HG03565 (cell line): ENCODE data around the gene PACS1.
A peak's percentile ranks its signal among the peaks of the same experiment; 100 is the strongest.
"Not testable (repeated sequence)": the region's sequence is repeated elsewhere in the genome, so short reads cannot be mapped to it uniquely, and the experiment has no call there.

Experiments
- ATAC-seq: cut with Tn5 transposase; IDR thresholded peaks from one replicate; pipeline ENCODE4 v1.9.1; 2021; ENCODE audit warnings: mild to moderate bottlenecking, moderate library complexity; ENCODE audit not compliant: unreplicated experiment

Gene PACS1

DNA sequence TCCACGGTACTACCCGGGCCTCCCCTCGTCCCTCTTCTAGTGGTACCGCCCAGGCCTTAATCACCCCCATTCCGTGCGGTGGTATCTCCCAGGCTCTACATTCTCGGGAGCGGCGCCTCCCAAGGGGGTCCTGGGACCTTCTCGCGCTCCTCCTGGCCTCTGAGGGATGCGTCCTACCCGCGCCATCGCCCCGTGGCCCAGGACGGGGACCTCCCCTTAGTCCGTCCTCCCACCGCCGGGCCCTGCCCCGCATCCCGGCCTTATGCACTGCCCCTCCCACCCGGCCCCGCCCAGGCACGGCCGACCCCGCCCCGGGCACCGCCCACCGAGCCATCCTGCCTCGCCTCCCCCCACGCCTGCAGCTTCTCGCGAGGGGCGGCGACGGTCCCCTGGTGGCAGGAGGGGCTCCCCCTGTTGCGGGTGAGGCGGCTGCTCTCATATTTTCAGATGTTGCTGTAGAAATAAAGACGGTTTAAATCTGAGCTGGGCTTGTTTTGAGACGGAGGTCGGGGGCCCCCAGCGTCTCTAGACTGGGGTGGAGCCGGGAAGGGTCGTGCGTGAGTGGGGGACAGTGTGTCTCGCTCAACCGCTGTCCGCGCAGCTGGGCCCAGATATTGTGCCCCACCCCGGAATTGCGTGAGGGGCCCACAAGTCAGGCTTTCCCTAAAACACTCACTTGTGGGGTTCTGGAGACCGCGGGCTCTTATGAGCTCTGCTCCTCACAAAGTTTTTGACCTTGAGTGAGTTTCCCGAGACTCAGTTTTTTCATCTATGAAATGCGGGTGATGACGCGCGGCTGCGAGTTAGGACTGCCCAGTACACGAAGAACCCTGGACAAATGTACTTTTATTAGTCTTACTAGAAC, 197.5 kb downstream of the PACS1 start:
- ATAC-seq, result no peak

DNA sequence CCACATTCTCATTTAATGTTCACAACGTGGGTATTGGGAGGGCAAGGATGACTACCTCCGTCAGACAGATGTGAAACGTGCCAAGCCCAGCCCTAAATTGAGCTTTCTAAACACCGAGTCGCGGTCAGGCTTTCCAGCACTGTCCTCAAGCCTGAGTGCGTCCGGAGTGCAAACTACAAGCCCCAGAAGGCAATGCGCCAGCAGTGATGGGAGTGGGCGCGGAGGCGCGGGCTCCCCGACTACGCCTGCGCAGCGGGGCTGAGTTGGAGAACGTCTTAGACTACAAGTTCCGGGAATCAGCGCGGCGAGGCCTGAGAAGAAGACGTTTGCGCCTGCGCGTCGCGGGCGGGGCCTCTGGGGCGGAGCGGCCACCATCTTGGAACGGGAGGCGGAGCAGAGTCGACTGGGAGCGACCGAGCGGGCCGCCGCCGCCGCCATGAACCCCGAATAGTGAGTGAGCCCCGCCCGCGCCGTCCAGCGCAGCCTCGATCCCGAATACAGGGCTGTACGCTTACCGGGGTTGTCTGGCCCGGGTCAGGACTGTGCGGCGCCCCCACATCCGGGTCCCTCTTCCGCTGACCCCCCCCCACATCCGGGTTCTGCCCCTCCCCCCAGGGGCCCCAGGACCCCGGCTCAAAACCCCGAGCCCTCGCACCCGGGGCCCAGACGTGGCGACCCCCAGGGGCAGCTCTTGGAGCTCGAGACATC, 198.3 kb downstream of the PACS1 start, which contains the start of gene RAB1B:
RAB1B (plus strand) TSS at position 396 of the 708 bp plus-strand sequence; CDS start at position 437, 41 bp downstream.
- peak; percentile 86 for ATAC-seq

DNA sequence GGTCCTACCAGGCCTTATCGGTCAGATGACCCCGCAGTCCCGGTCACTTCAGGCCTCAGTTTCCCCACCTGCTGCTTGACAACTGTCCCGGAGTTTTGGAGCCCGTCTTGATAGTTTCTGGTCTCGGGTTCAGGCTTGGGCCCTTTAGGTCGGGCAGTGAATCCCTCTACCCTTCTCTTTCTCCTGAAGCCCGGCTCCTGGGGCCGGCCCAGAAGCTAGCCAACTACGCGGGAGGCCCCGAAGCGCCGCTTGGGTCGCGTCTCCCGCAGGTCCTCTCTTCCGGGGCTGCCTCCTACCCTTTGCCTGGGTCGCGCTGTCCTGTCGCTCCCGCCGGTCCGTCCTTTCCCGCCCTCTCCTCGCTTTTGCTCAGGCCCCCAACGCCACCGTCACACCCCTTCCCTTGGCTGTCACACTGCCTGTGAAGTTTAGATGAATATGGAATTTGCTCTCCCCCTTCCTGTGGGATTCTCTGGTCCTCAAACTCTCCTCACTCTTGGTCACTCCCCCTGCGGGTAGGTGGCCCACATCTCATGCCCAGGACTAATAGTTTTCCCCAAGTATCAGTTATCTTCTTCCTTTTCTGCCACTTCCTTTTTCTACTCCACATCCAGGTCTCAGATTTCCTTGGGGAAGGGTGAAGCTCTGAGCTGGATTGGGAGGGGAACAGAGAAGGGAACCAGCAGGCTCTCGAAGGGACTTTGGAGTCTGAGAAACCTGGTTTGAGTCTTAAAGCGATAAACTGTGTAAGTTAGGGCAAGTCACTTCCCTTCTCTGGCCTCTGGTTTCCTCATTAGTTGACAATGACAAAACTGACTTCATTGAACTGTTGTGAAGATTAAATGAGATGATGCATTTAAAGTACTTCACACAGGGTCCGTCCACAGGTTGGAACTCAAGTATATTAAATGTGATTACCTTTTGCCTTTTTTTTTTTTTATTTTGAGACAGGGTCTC, 199.2 kb downstream of the PACS1 start:
- ATAC-seq, result no peak

DNA sequence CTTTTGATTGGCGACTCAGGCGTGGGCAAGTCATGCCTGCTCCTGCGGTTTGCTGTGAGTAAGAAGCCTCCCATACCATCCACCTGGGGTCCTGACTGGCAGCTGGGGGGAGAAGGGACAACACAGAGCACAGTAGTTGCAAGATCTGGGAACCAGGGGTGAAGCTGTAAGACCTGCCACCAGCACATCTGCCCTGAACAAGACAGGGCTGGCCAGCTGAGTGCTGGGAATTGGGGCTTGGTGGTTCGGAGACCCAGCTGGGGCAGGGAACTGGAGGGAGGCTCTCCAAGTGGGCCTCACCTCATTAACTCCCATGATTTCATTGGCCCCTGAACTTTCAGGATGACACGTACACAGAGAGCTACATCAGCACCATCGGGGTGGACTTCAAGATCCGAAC, 201.7 kb downstream of the PACS1 start:
- ATAC-seq, result no peak

DNA sequence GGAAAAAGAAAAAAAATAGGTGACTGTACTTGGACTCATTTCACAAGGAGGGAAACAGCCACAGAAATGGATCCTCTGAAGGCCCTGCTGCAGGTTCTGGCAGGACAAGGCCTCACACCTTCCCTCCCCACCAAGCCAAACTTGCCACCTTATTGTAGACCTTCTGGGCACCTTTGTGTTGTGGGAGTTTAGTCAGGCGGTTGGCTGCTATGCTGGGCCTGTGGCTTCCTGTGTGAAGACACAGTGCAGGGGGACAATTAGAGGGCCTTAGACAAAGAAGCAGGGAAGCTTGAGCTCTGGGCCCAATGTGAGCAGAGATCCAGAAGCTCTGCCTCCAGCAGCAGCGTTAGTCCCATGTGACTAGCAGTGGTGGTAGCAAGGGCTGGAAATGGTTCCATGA, 202.5 kb downstream of the PACS1 start:
- ATAC-seq, result no peak

DNA sequence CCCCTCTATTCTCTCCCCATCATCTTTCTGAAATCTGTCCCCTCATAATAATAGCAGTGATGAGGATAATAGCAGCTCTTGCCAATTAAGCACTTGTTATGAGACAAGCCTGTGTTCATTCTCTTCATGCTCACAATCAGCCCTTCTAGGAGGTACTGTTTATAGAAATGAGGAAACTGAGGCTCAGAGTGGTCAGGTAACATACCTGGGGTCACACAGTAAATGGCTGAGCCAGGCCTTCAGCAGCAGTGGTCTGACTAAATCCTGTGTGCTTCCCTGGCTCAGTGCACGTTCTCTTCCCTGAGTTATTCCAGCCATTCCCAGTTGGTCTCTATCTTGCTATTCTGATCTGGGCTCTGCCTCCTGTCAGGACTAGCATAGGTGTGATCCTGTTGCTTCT, 204.1 kb downstream of the PACS1 start:
- no peak for ATAC-seq

DNA sequence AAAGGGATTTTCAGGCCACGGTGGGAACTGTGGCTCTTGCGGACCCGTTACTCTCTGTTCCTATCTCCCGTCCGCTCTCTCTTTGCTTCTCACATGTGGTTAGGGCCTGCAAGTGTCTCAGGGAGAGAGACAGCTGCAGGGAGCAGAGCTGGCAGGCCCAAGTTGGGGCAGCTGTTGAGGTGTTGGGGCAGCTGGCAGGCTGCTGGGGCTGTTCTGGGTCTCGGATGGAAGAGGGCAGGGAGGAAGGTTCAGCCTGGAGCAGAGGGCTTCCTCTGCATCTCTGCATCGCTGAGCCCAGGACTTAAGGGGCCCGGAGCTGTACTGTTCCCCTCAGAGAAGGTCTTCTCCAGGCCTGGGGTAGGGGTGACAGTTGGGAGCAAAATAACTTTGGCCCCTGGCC, 205.3 kb downstream of the PACS1 start:
- no peak for ATAC-seq

DNA sequence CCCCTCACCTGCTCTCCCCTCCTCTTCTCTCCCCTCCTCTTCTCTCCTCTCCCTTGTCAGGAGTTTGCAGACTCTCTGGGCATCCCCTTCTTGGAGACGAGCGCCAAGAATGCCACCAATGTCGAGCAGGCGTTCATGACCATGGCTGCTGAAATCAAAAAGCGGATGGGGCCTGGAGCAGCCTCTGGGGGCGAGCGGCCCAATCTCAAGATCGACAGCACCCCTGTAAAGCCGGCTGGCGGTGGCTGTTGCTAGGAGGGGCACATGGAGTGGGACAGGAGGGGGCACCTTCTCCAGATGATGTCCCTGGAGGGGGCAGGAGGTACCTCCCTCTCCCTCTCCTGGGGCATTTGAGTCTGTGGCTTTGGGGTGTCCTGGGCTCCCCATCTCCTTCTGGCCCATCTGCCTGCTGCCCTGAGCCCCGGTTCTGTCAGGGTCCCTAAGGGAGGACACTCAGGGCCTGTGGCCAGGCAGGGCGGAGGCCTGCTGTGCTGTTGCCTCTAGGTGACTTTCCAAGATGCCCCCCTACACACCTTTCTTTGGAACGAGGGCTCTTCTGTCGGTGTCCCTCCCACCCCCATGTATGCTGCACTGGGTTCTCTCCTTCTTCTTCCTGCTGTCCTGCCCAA, 206.0 kb downstream of the PACS1 start:
- ATAC-seq, result no peak

DNA sequence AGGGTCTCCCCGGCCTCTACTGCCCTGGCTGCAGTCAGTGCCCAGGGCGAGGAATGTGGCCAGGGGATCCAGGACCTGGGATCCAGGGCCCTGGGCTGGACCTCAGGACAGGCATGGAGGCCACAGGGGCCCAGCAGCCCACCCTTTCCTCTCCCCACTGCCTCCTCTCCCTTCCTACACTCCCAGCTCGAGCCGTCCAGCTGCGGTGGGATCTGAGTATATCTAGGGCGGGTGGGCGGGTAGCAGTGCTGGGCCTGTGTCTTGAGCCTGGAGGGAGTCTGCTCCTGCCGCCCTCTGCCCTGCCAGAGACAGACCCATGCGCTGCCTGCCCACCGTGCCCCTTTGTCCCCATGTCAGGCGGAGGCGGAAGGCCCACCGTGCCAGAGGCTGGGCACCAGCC, 206.5 kb downstream of the PACS1 start:
- not testable (repeated sequence) for ATAC-seq

DNA sequence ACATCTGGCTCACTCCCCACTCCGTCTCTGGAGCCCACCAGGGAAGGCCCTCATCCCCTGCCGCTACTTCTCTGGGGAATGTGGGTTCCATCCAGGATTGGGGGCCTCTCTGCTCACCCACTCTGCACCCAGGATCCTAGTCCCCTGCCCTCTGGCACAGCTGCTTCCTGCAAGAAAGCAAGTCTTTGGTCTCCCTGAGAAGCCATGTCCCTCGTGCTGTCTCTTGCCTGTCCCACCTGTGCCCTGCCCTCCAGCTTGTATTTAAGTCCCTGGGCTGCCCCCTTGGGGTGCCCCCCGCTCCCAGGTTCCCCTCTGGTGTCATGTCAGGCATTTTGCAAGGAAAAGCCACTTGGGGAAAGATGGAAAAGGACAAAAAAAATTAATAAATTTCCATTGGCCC, 207.0 kb downstream of the PACS1 start:
- ATAC-seq, result not testable (repeated sequence)

DNA sequence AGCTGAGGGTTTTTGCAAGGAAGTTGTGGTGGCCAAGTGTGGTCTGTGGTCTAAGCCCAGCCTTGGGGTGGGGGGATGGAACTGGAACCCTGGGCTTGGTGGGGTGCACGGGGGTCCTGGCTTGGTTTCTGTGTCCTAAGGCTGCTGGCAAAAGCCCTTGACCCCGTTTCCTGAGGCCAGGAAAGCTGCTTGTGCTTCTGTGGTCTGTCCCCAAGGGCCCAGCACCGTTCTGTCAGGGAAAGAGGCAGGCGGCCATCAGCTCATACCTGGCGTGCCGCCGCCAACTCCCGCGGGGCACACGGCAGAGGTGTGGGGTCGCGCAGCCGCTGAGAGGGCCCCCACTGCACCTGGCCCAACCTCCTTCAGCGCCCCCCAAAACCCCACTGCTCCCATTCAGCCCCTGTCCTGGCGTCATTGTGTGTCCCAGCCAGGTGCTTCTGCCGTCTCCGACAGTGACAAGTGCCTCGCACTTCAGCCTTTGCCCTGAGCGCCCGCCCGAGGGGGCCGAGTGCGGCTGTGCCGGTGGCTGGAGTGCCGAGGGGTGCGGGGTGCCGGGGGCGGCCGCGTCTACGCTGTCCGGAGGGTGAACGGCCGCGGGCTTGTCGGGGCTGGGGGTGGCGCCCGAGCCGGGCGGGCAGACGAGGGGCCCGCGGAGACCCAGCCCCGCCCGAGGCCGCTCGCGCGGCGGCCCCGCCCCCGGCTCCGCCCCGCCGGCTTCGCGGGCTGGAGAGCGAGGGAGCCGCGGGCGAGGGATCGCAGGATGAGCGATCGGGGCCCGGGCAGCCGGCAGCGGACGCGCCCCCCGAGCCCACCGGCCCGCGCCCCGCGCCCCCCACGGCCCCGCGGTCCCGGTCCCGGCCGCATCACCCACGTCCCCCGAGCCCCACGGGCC, 207.6 kb downstream of the PACS1 start, which contains the start of gene CNIH2:
CNIH2 (plus strand) TSS at position 705 of the 892 bp plus-strand sequence. CDS start 282 bp downstream, outside the sequence.
- ATAC-seq, result no peak

DNA sequence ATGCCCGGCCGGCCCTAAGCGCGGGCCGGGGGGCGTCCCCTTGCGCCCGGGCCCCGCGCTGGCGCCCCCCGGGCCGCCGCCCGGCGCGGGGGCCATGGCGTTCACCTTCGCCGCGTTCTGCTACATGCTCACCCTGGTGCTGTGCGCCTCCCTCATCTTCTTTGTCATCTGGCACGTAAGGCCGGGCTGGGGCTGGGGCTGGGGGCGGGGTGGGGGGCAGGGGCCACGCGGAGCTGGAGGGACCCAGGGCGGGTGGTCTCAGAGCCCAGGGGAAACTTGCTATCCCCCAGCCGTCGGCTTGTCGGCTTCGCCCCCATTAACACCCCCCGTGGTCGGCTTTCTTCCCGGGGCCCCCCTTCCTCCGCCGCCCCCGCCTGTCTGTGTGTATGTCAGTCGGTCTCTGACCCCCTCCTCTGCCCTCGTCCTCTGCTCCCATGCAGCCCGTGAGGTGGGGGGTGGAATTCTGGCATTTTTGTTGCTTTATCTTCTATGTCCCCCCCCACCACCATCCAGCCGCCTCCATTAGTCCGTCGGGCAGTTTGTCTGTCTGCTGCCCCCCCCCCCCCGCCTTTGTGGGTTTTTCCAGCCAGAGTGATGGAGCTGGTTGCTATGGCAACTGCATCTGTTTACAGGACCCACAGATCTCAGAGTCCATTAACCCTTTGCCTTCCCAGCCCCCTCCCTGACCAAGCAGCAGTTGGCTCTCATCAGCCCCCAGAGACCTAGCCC, 208.5 kb downstream of the PACS1 start:
- no peak for ATAC-seq

DNA sequence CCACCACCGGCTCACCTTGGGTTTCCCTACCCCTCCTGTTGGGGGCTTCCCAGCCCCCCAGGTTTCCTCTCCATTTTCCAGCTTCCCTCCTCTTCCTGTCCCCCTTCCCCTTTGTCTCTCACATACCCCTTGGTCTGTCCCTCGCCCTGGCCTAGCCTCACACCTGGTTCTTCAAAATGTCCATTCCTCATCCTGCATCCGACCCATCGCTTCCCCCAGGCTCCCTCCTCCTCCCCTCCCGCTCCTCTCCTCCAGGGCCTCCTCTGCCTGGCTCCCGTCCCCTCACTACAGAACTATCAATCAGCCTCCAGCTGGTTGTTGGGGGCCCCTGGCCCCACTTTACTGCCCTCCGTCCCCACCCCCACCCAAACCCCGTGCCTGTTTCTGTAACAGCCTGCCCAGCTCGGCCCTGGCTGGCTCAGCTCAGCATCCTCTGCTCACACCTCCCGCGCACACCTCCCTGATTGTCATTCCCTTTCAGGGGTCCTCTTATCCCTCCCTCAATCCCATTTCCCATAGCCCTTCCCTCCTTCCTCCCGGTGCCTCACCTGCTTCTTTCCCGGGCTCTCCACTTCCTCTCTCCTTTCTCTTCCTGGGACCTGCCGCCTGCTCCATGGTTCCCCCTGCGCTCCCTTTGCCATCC, 209.1 kb downstream of the PACS1 start:
- ATAC-seq, result no peak

DNA sequence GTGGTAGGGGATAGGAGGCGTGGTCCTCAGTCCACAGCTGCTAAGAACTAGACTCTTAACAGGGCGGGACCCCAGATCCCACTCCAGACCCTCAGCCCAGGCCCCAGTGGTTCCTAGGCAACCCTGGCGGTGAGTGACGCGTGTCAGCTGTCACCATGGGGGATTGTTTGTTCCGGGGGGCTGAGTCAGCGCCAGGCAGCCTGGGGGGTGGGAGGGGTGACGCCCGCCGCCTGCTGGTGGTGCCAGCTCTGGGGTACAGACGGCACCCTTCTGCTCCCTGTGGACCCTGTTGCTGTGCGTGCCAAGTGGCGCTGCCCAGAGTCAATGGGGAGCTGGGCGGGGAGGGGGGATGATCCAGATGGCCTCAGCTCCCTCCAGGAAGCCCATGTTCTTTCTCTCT, 210.4 kb downstream of the PACS1 start:
- no peak for ATAC-seq

DNA sequence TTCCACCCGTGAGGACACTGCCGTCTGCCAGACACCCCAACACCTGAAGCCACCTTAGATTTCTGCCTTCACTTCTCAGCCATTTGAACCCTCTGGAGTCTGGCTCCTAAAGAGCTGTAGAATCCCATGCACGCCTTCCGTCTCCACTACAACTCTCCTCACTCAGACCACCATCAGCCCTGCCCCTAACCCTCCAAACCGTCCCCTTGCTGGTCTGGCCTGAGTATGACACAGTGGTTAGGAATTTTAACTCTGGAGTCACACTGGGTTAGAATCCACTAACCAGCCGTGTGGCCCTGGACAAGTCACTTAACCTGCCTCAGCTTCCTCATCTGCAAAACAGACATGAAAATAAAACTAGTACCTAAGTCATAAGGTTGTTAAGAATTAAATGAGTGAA, 210.9 kb downstream of the PACS1 start:
- no peak for ATAC-seq

DNA sequence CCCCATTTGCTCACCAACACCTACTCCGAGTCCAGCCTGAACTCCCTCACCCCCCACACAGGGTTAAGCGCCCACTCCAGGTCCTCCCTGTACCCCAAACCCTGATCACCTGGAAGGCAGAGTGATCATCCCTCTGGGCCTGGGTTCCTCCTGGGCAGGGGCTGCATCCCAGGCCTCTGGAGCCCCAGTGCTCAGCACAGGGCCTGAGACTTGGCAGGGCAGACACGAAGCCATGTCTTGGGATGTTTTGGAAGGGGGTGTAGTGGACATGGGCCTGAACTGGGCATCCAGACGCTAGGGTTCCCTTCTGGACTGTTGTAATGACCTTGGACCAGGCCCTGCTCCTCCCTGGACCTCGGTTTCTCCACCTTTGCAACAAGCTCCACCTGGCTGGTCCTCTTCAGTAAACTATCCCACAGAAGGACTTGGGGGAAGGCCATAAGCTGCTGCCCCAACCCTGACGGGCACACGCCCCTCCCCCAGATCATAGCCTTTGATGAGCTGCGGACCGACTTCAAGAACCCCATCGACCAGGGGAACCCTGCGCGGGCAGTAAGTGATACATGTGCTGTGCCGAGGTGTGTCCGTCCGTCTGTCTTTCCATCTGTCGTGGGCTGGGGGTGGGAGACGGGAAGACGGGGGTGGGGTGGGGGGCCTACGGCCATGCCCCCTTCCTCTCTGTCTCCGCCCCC, 211.8 kb downstream of the PACS1 start:
- no peak for ATAC-seq
